ENCODE measurements around the gene SESTD1. TPM values are rescaled to one million over a fixed set of nuclear protein-coding genes. Genes with fewer than 3 reads are reported as not detected.

Gene SESTD1
- total and polyA plus RNA-seq, 9 of the 15 experiments (the other 6 are each of a cell fraction or from before 2014, with no cell fraction given): 0.32 to 5.6 (median 2.1) TPM

DNA sequence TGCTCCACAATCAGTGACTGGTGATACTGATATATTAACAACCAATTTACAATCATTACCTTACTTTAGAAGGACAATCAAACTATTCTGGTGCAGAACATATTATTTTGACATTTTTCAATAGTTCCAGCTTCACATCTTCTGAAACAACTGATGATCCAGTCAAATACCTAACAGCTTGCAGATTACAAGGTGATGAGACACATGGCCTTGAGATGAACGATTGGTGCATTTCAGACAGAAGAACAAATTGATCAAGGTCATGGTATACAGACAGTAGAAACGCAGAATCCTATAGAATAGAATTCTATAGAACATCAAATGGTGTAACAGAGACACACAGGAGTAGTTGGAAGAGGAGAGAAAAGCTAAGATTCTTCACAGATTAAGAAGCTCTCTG, 24.8 kb downstream of the SESTD1 start (continued):
- no peak for TF ChIP-seq NONO (IDR thresholded peaks at IDR 0.05; ENCODE audit: low read depth in 2 of 2, low read length in 1 of 2)
- TF ChIP-seq PURB (CRISPR knock-in tag; IDR thresholded peaks at IDR 0.05; ENCODE audit: low read depth): no peak

DNA sequence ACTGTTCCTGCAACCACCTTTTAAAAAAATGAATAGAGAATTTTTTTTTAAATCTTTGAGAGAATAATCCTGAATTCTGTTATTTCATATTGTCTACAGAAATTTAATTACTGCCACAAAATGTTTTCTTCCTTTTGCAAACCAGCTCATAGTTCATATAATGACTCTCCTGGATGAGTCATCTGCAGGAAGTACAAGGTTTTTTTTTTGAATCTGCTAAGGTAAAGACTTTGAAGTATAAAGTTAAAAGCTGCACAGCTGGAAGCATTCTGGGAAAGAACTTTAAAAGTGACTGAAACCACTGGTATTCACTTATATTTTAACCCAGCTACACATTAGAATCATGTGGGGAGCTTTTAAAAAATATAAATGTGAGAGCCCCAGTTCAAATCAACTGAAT, 25.4 kb downstream of the SESTD1 start:
- ATAC-seq (no peak), FAIRE-seq (no peak), DNase-seq (ENCODE audit: extremely low read depth in 1 of 4, low spot score in 3 of 4) (no peak)
- no peak overlapping the region for H3K27ac ChIP-seq (ENCODE audit: extremely low read depth, low read depth, low read length)
- no peaks in the 10 kb centered on the region for H3K9me3 ChIP-seq (replicated peaks; ENCODE audit: control insufficient read depth, insufficient read depth, low read depth, low read length)
- H3K9ac ChIP-seq (ENCODE audit: insufficient read depth in 1 of 2, low read depth in 2 of 2, low read length in 2 of 2): no peak overlapping the region
- no peak overlapping the region for H2AFZ ChIP-seq (ENCODE audit: low read depth, low read length)
- H3K4me1 ChIP-seq (replicated peaks in 1 of 2; ENCODE audit: control insufficient read depth in 2 of 2, insufficient read depth in 2 of 2, low read length in 2 of 2): no peaks in the 10 kb centered on the region
- in situ Hi-C loops (cut with MboI) (no loop called here), intact Hi-C loops (cut with micrococcal nuclease) (no loop called here)
- no TSS peak for BruUV-seq (replicated peaks)
- no peaks in the 10 kb centered on the region for H3K27me3 ChIP-seq (ENCODE audit: control insufficient read depth in 2 of 2, insufficient read depth in 2 of 2, low read length in 2 of 2)
- ChIA-PET POLR2A (no interaction called here), CTCF (ENCODE audit: low intra/inter-chr PET ratio) (no interaction called here)
- no peaks in the 10 kb centered on the region for H4K20me1 ChIP-seq (replicated peaks; ENCODE audit: control insufficient read depth, insufficient read depth, low read length)
- H3K36me3 ChIP-seq (ENCODE audit: control insufficient read depth, insufficient read depth, low read length): no peaks in the 10 kb centered on the region
- H3K9me1 ChIP-seq (ENCODE audit: control insufficient read depth, insufficient read depth, low read length): no peaks in the 10 kb centered on the region
- H3K4me2 ChIP-seq (ENCODE audit: insufficient read depth, low read length): no peak overlapping the region
- H3K79me2 ChIP-seq (ENCODE audit: control insufficient read depth, insufficient read depth, low read length): no peaks in the 10 kb centered on the region
- no peak overlapping the region for H3K4me3 ChIP-seq
- TF ChIP-seq, protein P1, sequence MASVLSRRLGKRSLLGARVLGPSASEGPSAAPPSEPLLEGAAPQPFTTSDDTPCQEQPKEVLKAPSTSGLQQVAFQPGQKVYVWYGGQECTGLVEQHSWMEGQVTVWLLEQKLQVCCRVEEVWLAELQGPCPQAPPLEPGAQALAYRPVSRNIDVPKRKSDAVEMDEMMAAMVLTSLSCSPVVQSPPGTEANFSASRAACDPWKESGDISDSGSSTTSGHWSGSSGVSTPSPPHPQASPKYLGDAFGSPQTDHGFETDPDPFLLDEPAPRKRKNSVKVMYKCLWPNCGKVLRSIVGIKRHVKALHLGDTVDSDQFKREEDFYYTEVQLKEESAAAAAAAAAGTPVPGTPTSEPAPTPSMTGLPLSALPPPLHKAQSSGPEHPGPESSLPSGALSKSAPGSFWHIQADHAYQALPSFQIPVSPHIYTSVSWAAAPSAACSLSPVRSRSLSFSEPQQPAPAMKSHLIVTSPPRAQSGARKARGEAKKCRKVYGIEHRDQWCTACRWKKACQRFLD (CRISPR knock-in tag; IDR thresholded peaks at IDR 0.05): no peak
- TF ChIP-seq, protein P2, sequence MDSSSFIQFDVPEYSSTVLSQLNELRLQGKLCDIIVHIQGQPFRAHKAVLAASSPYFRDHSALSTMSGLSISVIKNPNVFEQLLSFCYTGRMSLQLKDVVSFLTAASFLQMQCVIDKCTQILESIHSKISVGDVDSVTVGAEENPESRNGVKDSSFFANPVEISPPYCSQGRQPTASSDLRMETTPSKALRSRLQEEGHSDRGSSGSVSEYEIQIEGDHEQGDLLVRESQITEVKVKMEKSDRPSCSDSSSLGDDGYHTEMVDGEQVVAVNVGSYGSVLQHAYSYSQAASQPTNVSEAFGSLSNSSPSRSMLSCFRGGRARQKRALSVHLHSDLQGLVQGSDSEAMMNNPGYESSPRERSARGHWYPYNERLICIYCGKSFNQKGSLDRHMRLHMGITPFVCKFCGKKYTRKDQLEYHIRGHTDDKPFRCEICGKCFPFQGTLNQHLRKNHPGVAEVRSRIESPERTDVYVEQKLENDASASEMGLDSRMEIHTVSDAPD (CRISPR knock-in tag; IDR thresholded peaks at IDR 0.05): no peak
- TF ChIP-seq ATF1 (CRISPR knock-in tag; IDR thresholded peaks at IDR 0.05) (no peak), ATF1 (tag; IDR thresholded peaks at IDR 0.05) (no peak), BRD9 (IDR thresholded peaks at IDR 0.05; ENCODE audit: low read depth, partially characterized antibody) (no peak), SMAD1 (IDR thresholded peaks at IDR 0.05; ENCODE audit: low read depth, low read length, partially characterized antibody) (no peak), JUND (IDR thresholded peaks at IDR 0.05; ENCODE audit: borderline replicate concordance, low read depth, low read length) (no peak), JUND (tag; IDR thresholded peaks at IDR 0.05; ENCODE audit: borderline replicate concordance, low read depth, low read length) (no peak), POLR2H (tag; IDR thresholded peaks at IDR 0.05; ENCODE audit: low read depth) (no peak), OTX1 (CRISPR knock-in tag; IDR thresholded peaks at IDR 0.05) (no peak), ZNF668 (CRISPR knock-in tag; IDR thresholded peaks at IDR 0.05) (no peak), ZNF174 (CRISPR knock-in tag; IDR thresholded peaks at IDR 0.05) (no peak), EP300 (IDR thresholded peaks at IDR 0.05; ENCODE audit: low read length) (no peak), YY1 (IDR thresholded peaks at IDR 0.05; ENCODE audit: borderline replicate concordance in 1 of 3, control insufficient read depth in 1 of 3, extremely low read depth in 1 of 3, insufficient read depth in 3 of 3, insufficient read length in 1 of 3, insufficient replicate concordance in 2 of 3, low read depth in 1 of 3, low read length in 2 of 3) (no peak)
- TF ChIP-seq, protein P3, sequence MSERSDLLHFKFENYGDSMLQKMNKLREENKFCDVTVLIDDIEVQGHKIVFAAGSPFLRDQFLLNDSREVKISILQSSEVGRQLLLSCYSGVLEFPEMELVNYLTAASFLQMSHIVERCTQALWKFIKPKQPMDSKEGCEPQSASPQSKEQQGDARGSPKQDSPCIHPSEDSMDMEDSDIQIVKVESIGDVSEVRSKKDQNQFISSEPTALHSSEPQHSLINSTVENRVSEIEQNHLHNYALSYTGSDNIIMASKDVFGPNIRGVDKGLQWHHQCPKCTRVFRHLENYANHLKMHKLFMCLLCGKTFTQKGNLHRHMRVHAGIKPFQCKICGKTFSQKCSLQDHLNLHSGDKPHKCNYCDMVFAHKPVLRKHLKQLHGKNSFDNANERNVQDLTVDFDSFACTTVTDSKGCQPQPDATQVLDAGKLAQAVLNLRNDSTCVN (CRISPR knock-in tag; IDR thresholded peaks at IDR 0.05): no peak
- TF ChIP-seq, protein P4, sequence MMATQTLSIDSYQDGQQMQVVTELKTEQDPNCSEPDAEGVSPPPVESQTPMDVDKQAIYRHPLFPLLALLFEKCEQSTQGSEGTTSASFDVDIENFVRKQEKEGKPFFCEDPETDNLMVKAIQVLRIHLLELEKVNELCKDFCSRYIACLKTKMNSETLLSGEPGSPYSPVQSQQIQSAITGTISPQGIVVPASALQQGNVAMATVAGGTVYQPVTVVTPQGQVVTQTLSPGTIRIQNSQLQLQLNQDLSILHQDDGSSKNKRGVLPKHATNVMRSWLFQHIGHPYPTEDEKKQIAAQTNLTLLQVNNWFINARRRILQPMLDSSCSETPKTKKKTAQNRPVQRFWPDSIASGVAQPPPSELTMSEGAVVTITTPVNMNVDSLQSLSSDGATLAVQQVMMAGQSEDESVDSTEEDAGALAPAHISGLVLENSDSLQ (IDR thresholded peaks at IDR 0.05): no peak

Measured in K562 (cell line).